Loucy (cell line): ENCODE data around the gene ABHD12.

Source experiments
- EZH2phosphoT487 ChIP-seq: fragments of 200-600 bp; IDR thresholded peaks from 2 replicates; pipeline ENCODE4 v1.6.1; 2018; ENCODE audit warnings: antibody characterized with exemption, mild to moderate bottlenecking, moderate library complexity, borderline replicate concordance
- TF ChIP-seq, protein P1 (sequence below): fragments of 200-600 bp; sonication (generic); conservative IDR thresholded peaks from 2 replicates; pipeline ENCODE4 v1.5.1; 2014; ENCODE audit warnings: mild to moderate bottlenecking, antibody characterized with exemption, low read length

DNA sequence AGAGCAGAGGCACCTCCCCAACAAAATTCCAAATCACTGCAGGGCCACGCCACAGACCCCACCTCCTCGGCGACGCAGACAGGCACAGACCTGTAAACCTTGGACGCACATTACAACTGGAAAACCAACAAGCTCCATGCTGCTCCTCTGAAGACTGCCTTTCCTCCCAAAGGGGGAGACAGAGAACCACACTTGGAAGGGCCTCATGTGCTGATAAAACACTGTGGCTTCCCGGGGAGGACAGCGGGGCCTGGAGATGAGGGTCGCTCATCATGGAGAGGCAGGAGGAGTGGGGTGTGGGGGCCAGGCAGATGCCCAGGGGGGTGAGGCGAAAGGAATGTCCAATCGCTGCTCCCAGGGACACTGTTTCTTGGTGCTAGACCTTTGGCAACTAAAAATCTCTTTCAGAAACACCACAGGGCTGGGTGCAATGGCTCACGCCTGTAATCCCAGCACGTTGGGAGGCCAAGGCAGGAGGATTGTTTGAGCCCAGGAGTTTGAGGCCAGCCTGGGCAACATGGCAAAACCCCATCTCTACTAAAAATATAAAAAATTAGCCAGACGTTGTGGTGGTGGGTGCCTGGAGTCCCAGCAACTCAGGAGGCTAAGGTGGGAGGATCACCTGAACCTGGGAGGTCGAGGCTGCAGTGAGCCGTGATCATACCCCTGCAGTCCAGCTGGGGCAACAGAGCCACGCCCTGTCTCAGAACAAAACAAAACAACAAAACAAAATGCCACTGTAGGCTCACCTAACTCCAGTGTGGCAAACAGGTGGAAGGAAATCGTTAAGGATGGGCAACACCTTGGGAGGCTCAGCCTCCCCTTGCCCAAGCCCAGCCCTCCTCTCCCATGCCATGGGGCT is 53.8 kb downstream of the ABHD12 start:
- TF ChIP-seq, protein P1, sequence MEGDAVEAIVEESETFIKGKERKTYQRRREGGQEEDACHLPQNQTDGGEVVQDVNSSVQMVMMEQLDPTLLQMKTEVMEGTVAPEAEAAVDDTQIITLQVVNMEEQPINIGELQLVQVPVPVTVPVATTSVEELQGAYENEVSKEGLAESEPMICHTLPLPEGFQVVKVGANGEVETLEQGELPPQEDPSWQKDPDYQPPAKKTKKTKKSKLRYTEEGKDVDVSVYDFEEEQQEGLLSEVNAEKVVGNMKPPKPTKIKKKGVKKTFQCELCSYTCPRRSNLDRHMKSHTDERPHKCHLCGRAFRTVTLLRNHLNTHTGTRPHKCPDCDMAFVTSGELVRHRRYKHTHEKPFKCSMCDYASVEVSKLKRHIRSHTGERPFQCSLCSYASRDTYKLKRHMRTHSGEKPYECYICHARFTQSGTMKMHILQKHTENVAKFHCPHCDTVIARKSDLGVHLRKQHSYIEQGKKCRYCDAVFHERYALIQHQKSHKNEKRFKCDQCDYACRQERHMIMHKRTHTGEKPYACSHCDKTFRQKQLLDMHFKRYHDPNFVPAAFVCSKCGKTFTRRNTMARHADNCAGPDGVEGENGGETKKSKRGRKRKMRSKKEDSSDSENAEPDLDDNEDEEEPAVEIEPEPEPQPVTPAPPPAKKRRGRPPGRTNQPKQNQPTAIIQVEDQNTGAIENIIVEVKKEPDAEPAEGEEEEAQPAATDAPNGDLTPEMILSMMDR: peak; percentile 45
- no peak for TF ChIP-seq EZH2phosphoT487
